ENCODE results near the gene C7orf25. TPM values are rescaled to one million over a fixed set of nuclear protein-coding genes. Genes with fewer than 3 reads are reported as not detected.

The C7orf25 gene
- total RNA-seq, 3 donors from 2014 or later: 10.9 to 13.6 (median 11.8) TPM

DNA sequence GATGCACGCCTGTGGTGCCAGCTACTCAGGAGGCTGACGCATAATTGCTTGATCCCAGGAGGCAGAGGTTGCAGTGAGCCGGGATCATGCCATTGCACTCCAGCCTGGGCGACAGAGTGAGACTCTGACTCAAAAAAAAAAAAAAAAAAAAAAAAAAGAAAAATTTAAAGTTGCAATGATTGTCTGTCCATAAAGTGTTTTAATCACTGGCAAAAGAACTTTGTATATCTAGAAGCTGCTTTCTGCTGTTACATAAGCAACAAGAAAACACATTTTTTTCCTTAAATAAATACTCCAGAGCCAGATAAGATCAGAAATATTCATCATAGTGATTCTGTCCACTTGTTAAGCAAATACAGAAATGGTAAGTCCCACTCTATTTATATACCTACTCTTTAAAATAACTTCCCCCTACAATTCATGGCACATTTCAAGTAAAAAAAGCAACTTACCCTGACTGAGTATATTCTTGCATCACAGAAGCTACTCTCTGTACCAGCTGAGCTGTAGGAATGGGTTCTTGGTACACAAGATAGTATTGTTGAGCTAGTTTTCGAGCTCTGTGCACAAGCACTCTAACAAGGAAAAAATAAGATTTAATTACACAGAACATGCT is 12.5 kb upstream of the C7orf25 start:
- no peak for DNase-seq (ENCODE audit: low spot score in 2 of 2)
- Histone ChIP-seq H3K9me3 (no peaks in the 10 kb centered on the region), H3K4me1 (peaks cover 0 to 1% of the 10 kb centered on the region in 2 donors), H3K4me3 (no peak overlapping the region), H3K27me3 (no peaks in the 10 kb centered on the region), H3K27ac (no peak overlapping the region), H3K36me3 (peaks cover 5% of the 10 kb centered on the region)
- no peak for TF ChIP-seq POLR2AphosphoS5 (IDR thresholded peaks at IDR 0.05)
- TF ChIP-seq POLR2A (IDR thresholded peaks at IDR 0.05): no peak
- TF ChIP-seq, protein P1, sequence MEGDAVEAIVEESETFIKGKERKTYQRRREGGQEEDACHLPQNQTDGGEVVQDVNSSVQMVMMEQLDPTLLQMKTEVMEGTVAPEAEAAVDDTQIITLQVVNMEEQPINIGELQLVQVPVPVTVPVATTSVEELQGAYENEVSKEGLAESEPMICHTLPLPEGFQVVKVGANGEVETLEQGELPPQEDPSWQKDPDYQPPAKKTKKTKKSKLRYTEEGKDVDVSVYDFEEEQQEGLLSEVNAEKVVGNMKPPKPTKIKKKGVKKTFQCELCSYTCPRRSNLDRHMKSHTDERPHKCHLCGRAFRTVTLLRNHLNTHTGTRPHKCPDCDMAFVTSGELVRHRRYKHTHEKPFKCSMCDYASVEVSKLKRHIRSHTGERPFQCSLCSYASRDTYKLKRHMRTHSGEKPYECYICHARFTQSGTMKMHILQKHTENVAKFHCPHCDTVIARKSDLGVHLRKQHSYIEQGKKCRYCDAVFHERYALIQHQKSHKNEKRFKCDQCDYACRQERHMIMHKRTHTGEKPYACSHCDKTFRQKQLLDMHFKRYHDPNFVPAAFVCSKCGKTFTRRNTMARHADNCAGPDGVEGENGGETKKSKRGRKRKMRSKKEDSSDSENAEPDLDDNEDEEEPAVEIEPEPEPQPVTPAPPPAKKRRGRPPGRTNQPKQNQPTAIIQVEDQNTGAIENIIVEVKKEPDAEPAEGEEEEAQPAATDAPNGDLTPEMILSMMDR (IDR thresholded peaks at IDR 0.05): no peak
- intact Hi-C loops (cut with DNase I; ENCODE audit: low total_unique reads): loop anchor here (2.0 kb wide), 1 partner anchor 14 kb away; no protein-coding TSS in a partner anchor

DNA sequence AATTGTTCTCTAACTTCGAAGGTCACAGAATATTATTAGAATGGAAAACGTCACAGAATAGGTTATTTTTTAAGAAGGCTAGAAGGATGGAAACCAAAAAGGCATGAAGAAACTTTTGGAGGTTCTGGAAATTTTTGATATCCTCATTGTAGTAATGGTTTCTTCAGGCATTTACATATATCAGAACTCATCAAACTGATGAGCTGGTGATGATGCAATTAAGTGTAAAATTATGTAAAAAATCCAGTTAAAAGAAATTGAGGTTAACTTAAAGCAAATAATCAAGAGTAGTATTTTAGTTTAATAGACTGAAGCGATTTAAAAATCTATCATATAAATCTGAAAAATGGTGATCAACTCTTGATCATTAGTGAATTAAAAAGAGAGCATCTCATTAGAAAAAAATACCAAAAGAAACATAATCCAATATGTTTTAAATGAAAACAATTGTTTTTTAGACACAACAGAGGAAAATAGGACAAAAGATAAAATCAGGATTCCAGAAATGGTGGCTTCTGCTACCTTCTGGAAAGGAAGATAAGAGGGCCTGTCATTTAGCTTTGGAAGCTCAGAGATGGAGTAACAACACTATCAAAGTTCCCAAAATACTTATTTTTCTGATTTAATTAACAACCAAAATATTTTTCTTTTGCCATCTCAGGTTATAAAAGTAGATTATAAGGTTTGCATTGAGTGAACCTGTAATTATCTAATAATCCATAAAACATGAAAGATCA is 10.3 kb upstream of the C7orf25 start:
- TF ChIP-seq POLR2A (IDR thresholded peaks at IDR 0.05) (no peak), POLR2AphosphoS5 (IDR thresholded peaks at IDR 0.05) (no peak)
- TF ChIP-seq, protein P1 (IDR thresholded peaks at IDR 0.05): no peak
- Histone ChIP-seq H3K36me3 (peaks cover 5% of the 10 kb centered on the region), H3K4me1 (no peaks in the 10 kb centered on the region), H3K27ac (no peak overlapping the region), H3K4me3 (no peak overlapping the region), H3K9me3 (no peaks in the 10 kb centered on the region), H3K27me3 (no peaks in the 10 kb centered on the region)
- intact Hi-C loops (cut with DNase I; ENCODE audit: low total_unique reads): no loop called here
- DNase-seq (ENCODE audit: low spot score in 2 of 2): no peak

DNA sequence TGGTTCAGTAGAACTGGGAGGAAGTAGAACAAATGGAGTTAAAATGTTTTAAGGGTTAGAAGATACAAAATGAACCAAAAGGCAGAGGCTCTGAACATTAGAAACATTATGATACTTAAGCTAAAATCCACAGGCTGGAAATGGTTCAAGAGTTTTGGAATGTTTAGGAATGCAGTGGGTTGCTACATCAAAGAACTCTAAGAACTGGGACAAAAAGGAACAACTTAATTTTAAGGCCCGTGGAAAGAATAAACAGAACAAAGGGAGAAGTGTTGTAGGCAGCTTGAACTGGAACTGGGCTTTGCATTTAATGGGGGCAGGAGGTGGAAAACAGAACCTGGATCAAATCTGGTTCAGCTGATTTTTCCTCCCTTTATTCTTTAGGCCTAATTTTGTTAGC is 3.5 kb upstream of the C7orf25 start:
- Histone ChIP-seq H3K27ac (peak overlapping the region; percentile 52 to 78), H3K4me1 (peaks cover 0 to 7% of the 10 kb centered on the region in 2 donors), H3K4me3 (no peak overlapping the region), H3K27me3 (no peaks in the 10 kb centered on the region), H3K9me3 (no peaks in the 10 kb centered on the region), H3K36me3 (peaks cover 5% of the 10 kb centered on the region)
- DNase-seq (ENCODE audit: low spot score in 2 of 2): no peak
- intact Hi-C loops (cut with DNase I; ENCODE audit: low total_unique reads): no loop called here
- TF ChIP-seq POLR2A (IDR thresholded peaks at IDR 0.05) (no peak), POLR2AphosphoS5 (IDR thresholded peaks at IDR 0.05) (no peak)
- TF ChIP-seq, protein P1 (IDR thresholded peaks at IDR 0.05): no peak

DNA sequence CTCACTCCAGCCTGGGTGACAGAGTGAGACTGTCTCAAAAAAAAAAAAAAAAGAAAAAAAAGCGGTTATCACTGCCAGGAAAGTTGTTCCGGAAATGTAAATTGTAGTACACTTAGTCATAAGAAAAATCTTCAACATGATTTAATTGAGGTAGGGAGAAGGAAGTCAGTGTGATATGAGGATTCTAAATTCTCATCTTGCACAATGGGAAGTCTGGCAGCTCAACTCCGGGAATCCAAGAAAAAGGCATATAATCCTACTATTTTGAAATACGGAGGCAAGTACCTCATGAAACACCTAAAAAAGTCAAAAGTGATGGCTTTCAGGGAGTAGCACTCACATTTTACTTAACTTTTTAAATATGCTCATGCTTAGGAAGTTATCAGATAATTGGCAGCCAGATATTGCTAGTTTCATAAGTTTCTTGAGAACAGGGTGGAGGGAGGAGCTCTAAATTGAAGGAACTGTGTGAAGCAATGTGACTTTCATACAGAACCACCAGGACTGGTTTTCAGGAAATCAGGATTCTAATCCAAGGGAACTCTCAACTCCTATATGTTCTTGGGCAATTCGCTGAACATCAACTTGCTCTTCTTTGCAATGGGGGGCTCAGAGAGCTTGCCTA is 2.7 kb upstream of the C7orf25 start:
- H3K27ac ChIP-seq: peak overlapping the region; percentile 52 to 73
- no peak for TF ChIP-seq POLR2A (IDR thresholded peaks at IDR 0.05)
- no peak for TF ChIP-seq POLR2AphosphoS5 (IDR thresholded peaks at IDR 0.05)
- TF ChIP-seq, protein P1 (IDR thresholded peaks at IDR 0.05): no peak
- H3K4me3 ChIP-seq: no peak overlapping the region
- H3K9me3 ChIP-seq: no peaks in the 10 kb centered on the region
- no peaks in the 10 kb centered on the region for H3K36me3 ChIP-seq
- intact Hi-C loops (cut with DNase I; ENCODE audit: low total_unique reads): no loop called here
- peaks cover 0 to 8% of the 10 kb centered on the region in 2 donors for H3K4me1 ChIP-seq
- DNase-seq (ENCODE audit: low spot score in 2 of 2): no peak
- H3K27me3 ChIP-seq: no peaks in the 10 kb centered on the region

DNA sequence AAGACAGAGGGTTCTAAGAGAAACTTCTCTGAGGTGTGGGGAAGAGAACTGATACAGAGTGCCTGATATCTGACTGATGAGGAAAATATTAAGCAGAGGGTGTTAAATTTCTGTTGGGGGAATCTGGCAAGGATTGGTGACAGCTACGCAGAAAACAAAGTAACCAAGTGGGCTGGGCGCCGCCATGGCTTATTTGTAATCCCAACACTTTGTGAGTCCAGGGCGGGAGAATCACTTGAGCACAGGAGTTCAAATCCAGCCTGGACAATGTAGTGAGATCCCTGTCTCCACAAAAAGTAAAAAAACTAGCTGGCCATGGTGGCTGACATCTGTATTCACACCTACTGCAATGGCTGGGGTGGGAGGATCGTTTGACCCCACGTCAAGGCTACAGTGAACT is 2.1 kb upstream of the C7orf25 start:
- peaks cover 0 to 8% of the 10 kb centered on the region in 2 donors for H3K4me1 ChIP-seq

More for the DNA sequence above, 2.1 kb upstream of the C7orf25 start:
- no peaks in the 10 kb centered on the region for H3K36me3 ChIP-seq
- H3K27ac ChIP-seq: peak overlapping the region; percentile 54 to 73
- TF ChIP-seq, protein P1 (IDR thresholded peaks at IDR 0.05): no peak
- no peak for TF ChIP-seq POLR2A (IDR thresholded peaks at IDR 0.05)
- TF ChIP-seq POLR2AphosphoS5 (IDR thresholded peaks at IDR 0.05): no peak
- intact Hi-C loops (cut with DNase I; ENCODE audit: low total_unique reads): no loop called here
- no peaks in the 10 kb centered on the region for H3K27me3 ChIP-seq
- H3K4me3 ChIP-seq: no peak overlapping the region
- no peak for DNase-seq (ENCODE audit: low spot score in 2 of 2)
- no peaks in the 10 kb centered on the region for H3K9me3 ChIP-seq

All from breast epithelium (tissue), 4 donors.